Retinal pigment epithelial cell (primary cell): Measurements from ENCODE around the gene DDA1.
A peak's percentile ranks its signal among the peaks of the same experiment; 100 is the strongest.

Experiments used
- DNase-seq: peaks from one replicate; pipeline ENCODE4 v3.0.0-alpha.2; 2010; ENCODE audit warnings: low read depth
- H3K4me3 ChIP-seq: 2 replicates; pipeline ENCODE4 v1.5.1; 2011; ENCODE audit warnings: mild to moderate bottlenecking, low read length, control low read depth, moderate library complexity
- TF ChIP-seq, protein P1 (sequence below): conservative IDR thresholded peaks from 2 replicates; pipeline ENCODE4 v1.5.1; 2011; ENCODE audit warnings: low read depth, low read length, control low read depth, inconsistent platforms

The DDA1 gene

DNA sequence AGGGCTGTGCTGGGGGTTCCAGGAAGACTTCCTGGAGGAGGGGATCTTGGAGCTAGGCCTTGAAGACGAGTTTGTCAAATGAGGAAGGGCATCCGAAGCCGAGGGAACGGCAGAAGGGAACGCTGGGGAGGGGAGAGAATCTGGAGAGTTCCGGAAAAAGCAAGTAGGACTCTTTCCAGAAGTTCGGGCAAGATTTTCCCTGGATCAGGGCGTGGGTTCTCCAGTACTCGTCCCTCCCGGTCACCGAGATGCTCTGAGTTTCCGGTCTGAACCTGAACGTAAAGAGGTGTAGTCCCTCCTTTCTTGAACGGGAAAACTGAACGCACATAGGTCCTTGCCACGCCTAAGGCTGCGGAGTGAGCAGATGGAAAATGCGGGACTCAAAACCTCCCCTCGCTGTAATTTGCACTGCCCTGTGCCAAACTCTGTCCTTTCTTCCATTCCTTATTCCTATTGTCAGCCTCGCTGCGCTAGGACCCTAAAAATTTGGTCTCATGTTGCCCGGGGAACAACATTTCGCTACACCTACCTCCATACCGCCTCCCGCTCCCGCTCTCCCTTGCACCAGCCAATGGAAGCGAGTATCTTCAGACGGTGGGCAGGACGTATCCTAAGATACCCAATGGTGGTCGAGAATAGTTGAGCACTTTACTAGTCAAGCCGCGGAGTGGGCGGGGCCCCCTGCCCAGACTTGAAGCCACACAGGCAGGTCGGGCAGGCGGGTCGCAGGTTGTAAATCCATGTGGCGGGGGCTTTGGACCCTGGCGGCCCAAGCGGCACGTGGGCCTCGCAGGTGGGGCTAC, 27.7 kb downstream of the DDA1 start, which contains the start of gene GTPBP3:
Gene GTPBP3 (plus strand): TSS at position 682 of the 803 bp plus-strand sequence. CDS start 59 bp downstream, at position 741.
- TF ChIP-seq, protein P1, sequence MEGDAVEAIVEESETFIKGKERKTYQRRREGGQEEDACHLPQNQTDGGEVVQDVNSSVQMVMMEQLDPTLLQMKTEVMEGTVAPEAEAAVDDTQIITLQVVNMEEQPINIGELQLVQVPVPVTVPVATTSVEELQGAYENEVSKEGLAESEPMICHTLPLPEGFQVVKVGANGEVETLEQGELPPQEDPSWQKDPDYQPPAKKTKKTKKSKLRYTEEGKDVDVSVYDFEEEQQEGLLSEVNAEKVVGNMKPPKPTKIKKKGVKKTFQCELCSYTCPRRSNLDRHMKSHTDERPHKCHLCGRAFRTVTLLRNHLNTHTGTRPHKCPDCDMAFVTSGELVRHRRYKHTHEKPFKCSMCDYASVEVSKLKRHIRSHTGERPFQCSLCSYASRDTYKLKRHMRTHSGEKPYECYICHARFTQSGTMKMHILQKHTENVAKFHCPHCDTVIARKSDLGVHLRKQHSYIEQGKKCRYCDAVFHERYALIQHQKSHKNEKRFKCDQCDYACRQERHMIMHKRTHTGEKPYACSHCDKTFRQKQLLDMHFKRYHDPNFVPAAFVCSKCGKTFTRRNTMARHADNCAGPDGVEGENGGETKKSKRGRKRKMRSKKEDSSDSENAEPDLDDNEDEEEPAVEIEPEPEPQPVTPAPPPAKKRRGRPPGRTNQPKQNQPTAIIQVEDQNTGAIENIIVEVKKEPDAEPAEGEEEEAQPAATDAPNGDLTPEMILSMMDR = no peak
- peak; percentile 97 for DNase-seq
- peak within 1 kb of the TSS; percentile 95 for H3K4me3 ChIP-seq

DNA sequence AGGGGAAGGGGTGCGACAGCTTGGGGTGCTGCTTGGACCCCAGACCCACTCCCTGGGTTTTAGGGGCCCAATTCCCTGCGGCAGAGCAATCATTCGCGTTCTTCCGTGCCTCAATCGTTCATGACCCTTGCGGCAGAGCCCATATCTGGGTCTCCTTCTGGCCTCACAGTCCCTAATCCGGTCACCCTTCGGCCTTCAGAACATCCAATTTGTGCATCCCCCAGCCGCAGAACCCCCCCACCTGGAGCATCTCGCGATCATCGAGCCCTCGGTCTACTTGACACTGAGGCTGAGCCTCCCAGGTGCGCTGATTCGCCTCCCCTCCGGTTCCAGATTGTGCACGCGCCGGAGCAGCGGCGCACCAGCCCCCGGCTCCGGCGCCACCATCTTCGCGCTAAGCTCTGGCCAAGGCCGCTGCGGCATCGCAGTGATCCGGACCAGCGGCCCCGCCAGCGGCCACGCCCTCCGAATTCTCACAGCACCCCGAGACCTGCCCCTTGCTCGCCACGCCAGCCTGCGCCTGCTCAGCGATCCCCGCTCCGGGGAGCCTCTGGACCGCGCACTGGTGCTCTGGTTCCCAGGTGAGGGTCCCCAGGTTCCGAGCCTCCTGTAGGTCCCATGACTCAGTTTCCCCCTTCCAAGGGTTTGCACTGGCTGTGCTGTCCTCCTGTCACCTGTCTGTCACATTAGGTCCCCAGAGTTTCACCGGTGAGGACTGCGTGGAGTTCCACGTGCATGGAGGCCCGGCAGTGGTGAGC, 28.5 kb downstream of the DDA1 start:
- no peak for DNase-seq
- peak overlapping the region; percentile 95 for H3K4me3 ChIP-seq
- TF ChIP-seq, protein P1 = no peak

DNA sequence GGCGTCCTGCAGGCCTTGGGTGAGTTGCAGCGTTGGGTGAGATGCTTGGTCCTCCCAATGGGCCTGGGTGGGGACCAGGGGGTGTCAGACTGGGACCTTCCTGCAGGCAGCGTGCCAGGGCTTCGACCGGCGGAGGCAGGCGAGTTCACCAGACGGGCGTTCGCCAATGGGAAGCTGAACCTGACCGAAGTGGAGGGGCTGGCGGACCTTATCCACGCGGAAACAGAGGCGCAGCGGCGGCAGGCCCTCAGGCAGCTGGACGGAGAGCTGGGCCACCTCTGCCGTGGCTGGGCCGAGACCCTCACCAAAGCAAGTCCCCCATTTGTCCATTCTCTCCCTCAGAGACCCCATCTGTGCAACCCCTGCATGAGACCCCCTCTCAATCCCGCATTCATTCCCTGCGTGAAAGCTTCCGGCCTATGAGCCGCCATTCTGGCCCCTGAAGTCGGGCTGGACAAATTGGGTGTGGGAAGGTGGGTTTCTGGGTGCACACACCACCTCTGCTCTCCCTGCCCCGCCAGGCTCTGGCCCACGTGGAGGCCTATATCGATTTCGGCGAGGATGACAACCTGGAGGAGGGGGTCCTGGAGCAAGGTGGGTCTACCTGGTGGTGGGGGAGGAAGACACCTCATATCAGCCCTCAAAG, 29.2 kb downstream of the DDA1 start:
- H3K4me3 ChIP-seq = peak overlapping the region; percentile 95
- no peak for DNase-seq
- TF ChIP-seq, protein P1 = no peak

DNA sequence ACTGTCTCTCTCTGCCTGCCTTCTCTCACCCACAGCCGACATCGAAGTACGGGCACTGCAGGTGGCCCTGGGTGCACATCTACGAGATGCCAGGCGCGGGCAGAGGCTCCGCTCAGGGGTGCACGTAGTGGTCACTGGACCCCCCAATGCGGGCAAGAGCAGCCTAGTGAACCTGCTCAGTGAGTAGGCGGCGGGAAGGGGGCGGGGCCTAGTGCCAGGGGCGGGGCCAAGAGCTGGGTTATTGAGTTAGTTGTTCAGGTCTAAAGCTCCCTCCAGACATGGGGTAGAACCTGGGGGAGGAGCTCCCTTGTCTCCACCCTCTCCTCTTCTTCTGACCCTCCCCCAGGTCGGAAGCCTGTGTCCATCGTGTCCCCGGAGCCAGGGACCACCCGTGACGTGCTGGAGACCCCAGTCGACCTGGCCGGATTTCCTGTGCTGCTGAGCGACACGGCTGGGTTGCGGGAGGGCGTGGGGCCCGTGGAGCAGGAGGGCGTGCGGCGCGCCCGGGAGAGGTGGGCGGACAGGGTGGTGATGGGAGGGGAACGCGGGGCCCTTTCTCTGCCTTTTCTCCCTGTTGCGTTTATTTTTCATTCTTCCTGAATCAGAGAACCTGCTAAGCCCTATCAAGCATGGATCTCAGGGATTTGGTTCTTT, 29.9 kb downstream of the DDA1 start:
- TF ChIP-seq, protein P1 = no peak
- no peak for DNase-seq
- no peak overlapping the region for H3K4me3 ChIP-seq

DNA sequence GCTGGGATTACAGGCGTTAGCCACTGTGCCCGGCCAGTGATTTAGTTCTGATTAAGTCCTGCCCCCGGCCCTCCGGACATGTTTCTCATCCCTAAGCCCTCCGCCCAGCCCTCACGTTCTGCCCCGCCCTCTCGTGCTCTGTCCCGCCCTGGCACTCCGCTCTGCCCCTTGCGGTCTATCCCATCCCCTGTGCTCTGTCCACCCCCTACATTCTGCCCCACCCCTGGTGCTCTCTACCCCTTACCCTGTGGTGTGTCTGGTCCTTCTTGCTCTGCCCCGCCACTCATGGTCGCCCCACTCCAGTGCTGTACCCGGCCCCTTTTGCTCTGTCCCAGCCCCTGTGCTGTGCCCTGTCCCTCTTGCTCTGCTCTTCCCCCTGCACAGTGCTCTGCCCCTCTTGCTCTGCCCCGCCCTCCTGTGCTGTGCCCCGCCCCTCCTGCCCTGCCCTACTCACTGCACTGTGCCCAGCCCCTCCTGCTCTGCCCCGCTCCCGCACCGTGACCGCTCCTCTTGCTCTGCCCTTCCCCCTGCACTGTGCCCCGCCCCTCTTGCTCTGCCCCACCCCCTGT, 31.0 kb downstream of the DDA1 start:
- TF ChIP-seq, protein P1 = no peak
- H3K4me3 ChIP-seq = no peak overlapping the region
- DNase-seq = no peak

DNA sequence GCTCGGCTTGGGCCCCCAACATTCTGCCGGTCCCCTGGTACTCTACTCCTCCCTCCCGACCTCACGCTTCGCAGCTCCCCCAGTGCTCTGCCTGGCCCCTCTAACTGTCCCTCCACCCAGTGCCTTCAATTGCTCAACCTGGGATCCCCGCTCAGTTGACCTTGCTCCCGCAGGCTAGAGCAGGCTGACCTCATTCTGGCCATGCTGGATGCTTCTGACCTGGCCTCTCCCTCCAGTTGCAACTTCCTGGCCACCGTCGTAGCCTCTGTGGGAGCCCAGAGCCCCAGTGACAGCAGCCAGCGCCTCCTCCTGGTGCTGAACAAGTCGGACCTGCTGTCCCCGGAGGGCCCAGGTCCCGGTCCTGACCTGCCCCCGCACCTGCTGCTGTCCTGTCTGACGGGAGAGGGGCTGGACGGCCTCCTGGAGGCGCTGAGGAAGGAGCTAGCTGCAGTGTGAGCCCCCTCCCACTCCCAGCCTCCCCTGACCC, 31.6 kb downstream of the DDA1 start:
- TF ChIP-seq, protein P1 = no peak
- no peak for DNase-seq
- no peak overlapping the region for H3K4me3 ChIP-seq
